ENCODE data around the gene ABHD16A.

ABHD16A gene

DNA sequence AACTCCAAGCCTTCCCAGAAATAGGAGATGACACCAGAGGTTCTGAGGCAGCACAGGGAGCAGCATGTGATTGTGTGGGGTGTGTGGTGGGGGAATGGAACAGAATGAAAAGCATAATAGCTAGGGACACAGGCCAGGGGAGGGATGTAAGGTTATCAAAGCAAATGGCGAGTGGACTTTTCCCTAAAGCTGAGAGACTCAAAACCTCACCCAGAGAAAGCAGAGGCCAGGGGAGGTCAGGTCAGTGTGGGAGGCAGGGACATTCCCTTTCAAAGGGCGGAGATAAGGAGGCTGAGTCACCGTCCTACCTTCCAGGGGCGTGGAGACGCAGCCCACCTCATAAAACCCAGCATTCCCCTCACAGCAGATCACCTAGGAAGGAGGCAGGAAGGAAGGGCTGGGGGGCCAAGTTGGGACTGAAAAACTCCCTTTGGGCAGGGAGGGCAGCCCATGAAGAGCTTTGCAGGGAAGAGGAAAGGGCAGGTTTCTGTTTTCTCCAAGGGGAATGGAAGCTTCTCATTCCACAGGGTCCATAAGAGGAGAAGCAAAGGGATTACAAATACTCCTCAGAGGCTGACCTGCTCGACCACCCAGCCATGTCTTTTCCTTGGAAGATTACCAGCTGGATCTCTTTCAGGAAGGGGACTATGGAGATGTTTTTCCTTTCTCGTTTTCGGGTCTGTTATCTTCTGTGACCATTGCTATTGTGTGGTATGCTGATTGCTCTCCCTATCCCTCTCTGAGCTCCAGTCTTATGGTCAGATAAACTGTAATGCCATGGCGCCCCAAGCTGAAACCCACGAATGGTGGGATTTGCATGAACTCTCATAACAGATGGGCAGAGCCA lies 12.7 kb downstream of the ABHD16A start:
- H3K4me3 ChIP-seq (ENCODE audit: low read depth, low read length), result no peak overlapping the region
- TF ChIP-seq MYC (IDR thresholded peaks at IDR 0.05; ENCODE audit: low read depth, low read length) (no peak), MAX (IDR thresholded peaks at IDR 0.05; ENCODE audit: low read depth, low read length) (no peak), POLR2A (IDR thresholded peaks at IDR 0.05; ENCODE audit: extremely low read depth, insufficient read length) (no peak), CTCF (IDR thresholded peaks at IDR 0.05; ENCODE audit: low read depth, low read length) (no peak)
- no peak for DNase-seq (ENCODE audit: low read depth)

DNA sequence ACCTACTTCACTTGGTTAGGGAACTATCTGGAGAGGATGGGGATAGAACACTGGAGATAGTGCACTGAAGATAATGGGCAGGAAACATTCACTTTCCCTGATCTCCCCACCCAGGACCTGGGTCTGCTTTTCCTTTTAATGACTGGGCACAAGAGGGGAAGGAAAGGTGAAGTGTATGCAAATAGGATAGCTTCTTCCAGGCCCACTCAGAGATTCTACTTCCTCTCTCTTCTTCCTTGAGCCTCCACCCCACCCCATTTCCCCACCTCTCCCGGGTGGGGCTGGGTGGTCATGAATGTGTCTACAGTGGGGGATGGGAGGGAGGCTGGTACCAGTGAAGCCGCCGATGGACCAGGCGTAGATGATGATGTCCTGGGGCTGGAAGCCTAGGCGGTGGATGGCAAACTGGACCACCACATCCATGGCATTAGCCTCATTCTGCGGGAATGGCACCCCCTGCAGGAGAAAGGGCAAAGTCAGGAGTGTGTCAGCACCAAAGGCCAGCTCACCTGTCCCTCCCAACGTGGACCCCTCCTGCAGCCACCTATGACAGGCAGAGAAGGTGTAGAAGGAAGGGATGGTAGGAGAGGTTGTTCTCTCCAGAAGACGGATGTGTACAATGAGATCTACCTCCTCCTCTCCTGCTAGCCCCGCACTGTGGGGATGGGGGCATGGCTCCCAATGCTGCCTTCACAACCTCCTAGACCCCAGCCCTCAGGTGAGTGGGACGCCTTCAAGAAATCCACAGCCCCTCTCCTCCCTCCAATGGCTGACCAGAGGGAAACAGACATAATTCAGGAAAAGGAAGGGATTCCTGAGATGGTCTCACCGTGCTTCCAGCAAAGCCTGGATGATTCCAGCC lies 13.6 kb downstream of the ABHD16A start:
- no peak overlapping the region for H3K4me3 ChIP-seq (ENCODE audit: low read depth, low read length)
- DNase-seq (ENCODE audit: low read depth), result no peak
- no peak for TF ChIP-seq MAX (IDR thresholded peaks at IDR 0.05; ENCODE audit: low read depth, low read length)
- no peak for TF ChIP-seq MYC (IDR thresholded peaks at IDR 0.05; ENCODE audit: low read depth, low read length)
- peak; percentile 60 for TF ChIP-seq CTCF (IDR thresholded peaks at IDR 0.05; ENCODE audit: low read depth, low read length)
- TF ChIP-seq POLR2A (IDR thresholded peaks at IDR 0.05; ENCODE audit: extremely low read depth, insufficient read length), result no peak

- TF ChIP-seq POLR2A (IDR thresholded peaks at IDR 0.05; ENCODE audit: extremely low read depth, insufficient read length), result no peak
- H3K4me3 ChIP-seq (ENCODE audit: low read depth, low read length), result no peak overlapping the region
- no peak for DNase-seq (ENCODE audit: low read depth)
These were observed 15.0 kb downstream of the ABHD16A start for GRCh38 chr6:31687860-31688693.

- no peak for TF ChIP-seq POLR2A (IDR thresholded peaks at IDR 0.05; ENCODE audit: extremely low read depth, insufficient read length)
- no peak for TF ChIP-seq MYC (IDR thresholded peaks at IDR 0.05; ENCODE audit: low read depth, low read length)
- no peak for TF ChIP-seq MAX (IDR thresholded peaks at IDR 0.05; ENCODE audit: low read depth, low read length)
- no peak for TF ChIP-seq CTCF (IDR thresholded peaks at IDR 0.05; ENCODE audit: low read depth, low read length)
- no peak for DNase-seq (ENCODE audit: low read depth)
- H3K4me3 ChIP-seq (ENCODE audit: low read depth, low read length), result no peak overlapping the region
These were observed 15.8 kb downstream of the ABHD16A start for GRCh38 chr6:31687321-31687720.

- no peak for TF ChIP-seq MYC (IDR thresholded peaks at IDR 0.05; ENCODE audit: low read depth, low read length)
- no peak for TF ChIP-seq MAX (IDR thresholded peaks at IDR 0.05; ENCODE audit: low read depth, low read length)
- no peak for TF ChIP-seq POLR2A (IDR thresholded peaks at IDR 0.05; ENCODE audit: extremely low read depth, insufficient read length)
- no peak for TF ChIP-seq CTCF (IDR thresholded peaks at IDR 0.05; ENCODE audit: low read depth, low read length)
- DNase-seq (ENCODE audit: low read depth), result no peak
These were observed 16.6 kb downstream of the ABHD16A start for GRCh38 chr6:31686483-31686882.

More at GRCh38 chr6:31686483-31686882, 16.6 kb downstream of the ABHD16A start:
- no peak overlapping the region for H3K4me3 ChIP-seq (ENCODE audit: low read depth, low read length)
